TTC549 (cell line): ENCODE measurements around the gene SSBP3.
"Not testable (repeated sequence)": the region's sequence is repeated elsewhere in the genome, so short reads cannot be mapped to it uniquely, and the experiment has no call there.

Experiments
- FAIRE-seq: peaks from 2 replicates; lab custom pipeline; 2012; peaks lifted over from hg19 to GRCh38; lab: Jason Lieb, UNC

Gene SSBP3

DNA sequence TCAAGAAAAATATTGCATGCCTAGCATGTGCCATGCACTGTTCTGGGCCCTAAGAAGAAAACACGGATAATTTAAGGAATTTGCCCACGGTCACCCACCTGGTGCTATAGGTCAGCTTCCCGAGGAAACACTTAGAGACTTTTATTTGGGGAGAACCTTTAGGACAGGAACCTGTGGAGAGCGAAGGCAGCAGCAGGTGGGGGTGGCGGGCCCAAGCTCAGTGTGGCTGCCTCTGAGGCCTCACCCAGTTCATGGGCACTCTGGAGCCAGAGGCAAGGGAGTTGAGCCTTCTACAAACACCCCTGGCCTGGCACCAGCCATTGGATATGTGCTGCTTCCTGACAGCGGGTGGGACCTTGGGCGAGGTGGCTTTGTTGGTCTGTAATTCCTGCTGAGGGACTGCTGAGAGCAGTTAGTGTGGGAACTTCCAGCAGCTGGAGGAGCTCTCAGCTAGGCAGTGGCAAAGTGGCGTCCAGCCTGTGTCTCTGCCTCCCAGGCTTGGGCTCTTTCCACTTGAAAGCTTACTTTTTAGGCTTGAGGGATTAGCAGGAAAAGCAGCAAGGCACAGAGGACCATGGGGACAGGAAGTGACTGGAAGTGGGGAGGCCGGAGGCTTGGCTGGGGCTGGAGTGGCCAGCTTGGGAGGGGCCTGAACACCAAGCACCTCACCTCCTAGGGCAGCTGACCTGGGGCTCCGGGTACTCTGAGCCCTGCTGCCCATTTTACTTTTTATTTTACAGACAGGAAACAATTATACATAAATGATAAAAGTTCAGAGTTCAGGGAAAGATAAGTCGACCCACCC is 187.1 kb downstream of the SSBP3 start:
- FAIRE-seq, result no peak

DNA sequence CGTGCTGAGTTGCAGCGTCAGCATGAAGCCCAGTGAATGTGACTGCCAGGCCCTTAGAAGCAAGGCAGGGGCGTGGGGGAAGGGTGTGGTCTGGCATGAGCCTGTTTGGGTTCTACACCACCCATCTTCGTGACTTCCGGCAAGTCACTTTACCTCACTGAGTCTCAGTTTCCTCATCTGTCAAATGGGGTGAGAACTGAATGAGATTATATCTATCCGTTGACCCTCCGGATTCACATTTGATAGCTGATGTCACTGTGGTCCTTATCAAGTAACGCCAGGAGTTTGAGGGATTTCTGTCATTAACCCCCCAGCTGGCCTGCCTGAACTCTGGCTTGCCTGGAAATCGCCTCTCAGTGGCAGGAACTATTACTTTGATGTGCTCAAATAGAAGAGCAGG is 190.7 kb downstream of the SSBP3 start:
- no peak for FAIRE-seq

DNA sequence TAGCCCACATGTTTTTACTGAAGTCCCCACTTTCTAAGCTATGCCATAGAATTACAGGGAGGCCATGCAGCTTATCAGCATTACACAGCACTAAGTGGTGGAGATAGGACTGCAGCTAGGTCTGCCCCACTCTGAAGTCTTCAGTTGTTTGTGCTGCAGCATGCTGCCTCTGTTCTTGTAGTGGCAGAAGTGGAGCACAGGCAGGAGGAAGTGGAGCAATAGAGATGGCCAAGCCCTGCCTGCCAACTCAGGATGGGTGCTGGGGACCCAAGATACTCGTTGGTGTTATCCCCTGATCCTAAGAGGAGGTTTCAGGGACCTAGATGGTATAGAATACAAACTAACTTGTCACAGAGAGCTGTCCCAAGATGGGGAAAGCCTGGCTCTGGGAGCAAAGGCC is 193.3 kb downstream of the SSBP3 start:
- FAIRE-seq, result no peak

DNA sequence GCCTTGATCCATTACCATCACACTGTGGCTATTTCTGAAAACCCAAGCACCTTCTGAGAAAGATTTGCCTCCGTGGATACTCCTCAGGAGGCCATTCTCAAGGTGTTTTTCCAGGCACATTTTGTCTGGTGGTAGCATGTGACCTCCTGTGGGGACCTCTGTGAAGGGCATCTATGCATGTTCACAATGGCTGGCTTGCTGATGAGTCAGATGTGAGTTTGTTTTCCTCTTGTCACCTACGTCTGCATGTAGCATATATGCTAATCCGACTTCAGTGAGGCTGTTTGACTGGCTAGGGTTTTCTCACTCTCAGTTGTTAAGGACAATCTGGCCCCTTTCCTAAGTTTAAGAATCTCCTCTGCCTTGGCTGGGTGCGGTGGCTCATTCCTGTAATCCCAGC is 198.3 kb downstream of the SSBP3 start:
- FAIRE-seq, result not testable (repeated sequence)

DNA sequence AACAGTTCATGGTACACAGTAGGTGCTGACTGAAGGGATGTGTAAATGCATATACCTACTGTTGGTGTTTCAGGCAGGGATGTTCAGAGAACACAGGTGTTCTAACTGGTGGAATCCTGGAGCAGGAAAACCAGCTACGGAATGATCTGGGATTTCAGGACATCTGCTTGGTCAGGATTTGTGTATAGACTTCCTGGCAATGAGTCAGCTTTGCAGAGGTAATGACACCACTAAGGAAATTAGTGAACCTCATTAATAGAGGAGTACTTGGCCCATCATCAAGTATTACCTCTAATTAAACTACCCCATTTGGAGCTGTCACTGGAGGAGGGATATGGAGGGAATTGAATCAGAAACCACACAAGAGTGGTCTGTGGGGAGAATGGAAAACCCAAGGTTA is 198.9 kb downstream of the SSBP3 start:
- FAIRE-seq, result no peak

DNA sequence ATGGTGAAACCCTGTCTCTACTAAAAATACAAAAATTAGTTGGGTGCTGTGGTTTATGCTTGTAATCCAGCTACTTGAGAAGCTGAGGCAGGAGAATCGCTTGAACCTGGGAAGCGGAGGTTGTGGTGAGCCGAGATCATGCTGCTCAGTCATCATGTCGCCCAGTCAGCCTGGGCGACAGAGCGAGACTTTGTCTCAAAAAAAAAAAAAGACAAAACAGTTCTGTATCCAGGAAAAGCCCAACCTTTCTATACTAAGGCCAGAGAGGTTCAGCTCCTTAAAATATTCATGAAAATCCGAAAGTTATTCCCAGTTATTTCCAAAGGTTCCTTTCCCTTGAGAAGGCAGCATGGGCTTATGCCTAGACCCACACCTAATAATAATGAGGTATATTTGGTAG is 202.0 kb downstream of the SSBP3 start:
- no peak for FAIRE-seq

DNA sequence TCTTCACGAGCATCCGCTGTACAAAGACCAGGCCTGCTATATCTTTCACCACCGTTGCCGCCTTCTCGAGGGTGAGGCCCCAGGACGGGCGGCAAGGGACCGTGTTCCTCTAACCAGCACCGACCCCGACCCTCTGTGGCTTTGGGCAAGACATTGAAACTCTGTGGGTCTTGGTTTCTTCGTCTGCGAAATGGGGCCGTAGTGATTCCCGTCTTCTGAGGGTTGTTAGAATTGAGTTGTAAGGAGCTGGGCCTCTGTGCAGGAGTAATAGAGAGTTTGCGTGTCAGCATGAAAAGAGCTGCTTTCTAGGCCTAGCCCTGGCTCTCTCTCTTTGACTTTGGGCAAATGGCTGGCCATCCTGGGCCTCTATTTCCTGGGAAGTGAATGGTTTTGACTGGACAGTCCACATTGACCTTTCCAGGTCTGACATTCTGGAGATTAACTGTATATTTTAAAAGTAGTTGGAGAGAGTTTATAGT is 205.6 kb downstream of the SSBP3 start:
- FAIRE-seq, result no peak

DNA sequence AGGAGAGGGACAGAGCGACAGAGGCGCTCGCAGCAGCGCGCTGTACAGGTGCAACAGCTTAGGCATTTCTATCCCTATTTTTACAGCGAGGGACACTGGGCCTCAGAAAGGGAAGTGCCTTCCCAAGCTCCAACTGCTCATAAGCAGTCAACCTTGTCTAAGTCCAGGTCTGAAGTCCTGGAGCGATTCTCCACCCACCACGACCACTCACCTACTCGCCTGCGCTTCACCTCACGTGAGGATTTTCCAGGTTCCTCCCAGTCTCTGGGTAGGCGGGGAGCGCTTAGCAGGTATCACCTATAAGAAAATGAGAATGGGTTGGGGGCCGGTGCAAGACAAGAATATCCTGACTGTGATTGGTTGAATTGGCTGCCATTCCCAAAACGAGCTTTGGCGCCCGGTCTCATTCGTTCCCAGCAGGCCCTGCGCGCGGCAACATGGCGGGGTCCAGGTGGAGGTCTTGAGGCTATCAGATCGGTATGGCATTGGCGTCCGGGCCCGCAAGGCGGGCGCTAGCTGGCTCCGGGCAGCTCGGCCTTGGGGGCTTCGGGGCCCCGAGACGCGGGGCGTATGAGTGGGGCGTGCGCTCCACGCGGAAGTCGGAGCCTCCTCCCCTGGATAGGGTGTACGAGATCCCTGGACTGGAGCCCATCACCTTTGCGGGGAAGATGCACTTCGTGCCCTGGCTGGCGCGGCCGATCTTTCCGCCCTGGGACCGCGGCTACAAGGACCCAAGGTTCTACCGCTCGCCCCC is 206.3 kb downstream of the SSBP3 start, which contains the start of the genes CYB5RL and MRPL37:
CYB5RL (minus strand) TSS at position 266 of the 754 bp plus-strand sequence. CDS start 4,414 bp downstream, outside the sequence.
MRPL37 (plus strand) TSS at position 403 of the 754 bp plus-strand sequence; CDS start at position 480, 77 bp downstream.
- peak; percentile 87 for FAIRE-seq

DNA sequence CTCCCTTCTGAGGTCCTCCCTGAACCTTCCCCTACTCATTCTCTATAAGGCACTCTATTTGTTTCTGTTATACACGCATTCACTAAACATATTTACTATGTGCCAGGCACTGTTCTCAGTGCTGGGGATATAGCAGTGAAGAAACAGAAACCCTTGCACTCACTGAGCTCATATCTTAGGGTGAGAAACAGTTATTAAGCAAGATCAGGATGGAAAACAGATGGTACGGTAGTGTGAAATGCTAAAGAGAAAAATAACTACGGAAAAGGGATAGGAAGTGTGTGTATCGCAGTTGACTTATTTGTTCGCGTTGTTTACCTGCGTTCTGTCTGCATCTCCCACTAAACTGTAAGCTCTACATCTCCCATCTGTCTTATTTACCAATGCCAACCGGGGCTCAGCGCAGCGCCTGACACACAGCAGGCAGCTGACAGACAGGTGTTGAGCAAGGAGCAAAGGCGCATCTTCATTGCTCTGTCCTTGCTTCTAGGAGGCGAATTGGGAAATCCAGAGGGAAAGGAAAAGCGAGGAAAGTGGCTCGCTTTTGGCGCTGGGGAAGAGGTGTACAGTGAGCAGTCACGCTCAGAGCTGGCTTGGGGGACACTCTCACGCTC is 206.9 kb downstream of the SSBP3 start:
- FAIRE-seq, result no peak

DNA sequence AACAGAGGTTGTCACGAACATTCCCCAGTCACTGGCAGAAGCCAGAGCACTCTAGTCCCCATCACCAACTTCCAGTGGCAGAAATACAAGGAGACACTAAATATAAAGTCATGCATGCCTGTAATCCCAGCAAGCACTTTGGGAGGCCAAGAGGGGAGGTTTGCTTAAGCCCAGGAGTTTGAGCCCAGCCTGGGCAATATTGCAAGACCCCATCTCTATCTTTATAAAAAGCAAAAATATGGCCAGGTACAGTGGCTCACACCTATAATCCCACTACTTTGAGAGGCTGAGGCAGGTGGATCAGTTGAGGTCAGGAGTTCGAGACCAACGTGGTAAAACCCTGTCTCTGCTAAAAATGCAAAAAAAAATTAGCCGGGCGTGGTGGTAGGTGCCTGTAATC is 212.7 kb downstream of the SSBP3 start:
- FAIRE-seq, result no peak

DNA sequence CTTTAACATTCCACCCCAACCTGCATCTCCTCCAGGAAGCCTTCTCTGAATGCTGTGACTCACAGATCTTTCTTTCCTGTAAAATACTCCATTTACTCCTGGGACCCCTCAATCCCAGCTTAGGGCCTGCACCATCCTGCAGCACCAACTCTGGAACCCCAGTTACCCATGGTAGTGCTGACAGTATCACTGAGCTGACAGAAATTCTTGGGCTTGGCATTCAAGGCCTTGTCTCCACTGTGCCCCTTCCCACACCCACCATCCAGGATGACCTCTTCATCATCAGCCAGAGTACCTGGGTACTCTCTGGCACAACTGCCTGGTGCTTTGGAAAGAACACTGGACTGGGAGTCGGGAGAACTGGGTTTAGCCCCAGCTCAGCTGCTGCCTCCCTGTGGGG is 214.7 kb downstream of the SSBP3 start:
- no peak for FAIRE-seq

DNA sequence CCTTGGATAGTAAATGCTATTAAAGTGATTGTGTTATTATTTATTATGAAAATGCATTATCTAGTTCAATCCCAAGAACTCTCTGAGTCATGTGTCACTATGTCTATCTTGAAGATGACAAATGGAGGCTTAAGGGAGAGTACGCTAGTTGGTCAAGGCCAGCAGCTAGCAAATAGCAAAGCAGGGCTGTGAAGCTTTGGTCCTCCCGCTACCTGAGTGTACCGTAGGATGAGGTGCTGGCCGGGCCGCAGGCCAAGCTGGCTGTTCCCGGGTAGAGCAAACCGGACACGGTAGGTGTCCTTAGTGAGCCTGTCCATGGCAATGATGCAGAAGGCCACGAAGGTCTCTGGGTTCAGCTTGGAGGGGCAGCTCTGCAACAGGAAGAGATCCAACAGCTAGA is 215.7 kb downstream of the SSBP3 start:
- FAIRE-seq, result no peak

DNA sequence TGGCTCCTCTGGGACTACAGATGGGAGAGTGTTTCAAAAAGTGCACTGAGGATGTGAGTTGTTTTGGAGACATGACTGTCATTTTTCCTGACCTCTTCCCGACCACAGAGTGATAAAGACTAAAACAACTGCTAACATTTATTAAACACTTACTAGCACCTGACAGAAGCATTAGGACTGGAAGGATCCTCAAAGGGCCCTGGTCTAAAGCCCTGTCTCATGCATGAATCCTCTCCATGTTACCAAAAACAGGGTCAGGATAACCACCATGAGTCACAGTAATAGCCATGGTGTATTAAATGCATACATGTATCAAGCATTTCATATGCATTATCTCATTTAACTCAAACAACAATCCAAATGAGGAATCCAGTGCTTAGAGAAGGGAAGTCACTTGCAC is 217.9 kb downstream of the SSBP3 start:
- no peak for FAIRE-seq

DNA sequence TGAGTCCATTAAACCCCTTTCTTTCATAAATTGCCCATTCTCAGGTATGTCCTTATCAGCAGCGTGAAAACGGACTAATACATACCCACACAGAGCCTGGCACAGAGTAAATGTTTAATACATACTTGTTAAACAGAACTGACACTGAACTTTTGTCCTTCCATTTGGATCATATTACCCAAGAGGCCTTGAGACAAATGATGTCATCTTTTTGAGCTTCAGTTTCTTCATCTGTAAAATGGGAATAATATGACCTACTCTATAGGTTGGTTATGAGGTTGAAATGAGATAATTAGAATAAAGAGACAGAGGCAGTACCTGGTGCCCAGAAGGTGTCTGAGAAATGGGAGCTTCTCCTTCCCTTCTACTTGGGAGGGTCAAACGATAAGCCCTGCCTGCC is 220.1 kb downstream of the SSBP3 start:
- no peak for FAIRE-seq

DNA sequence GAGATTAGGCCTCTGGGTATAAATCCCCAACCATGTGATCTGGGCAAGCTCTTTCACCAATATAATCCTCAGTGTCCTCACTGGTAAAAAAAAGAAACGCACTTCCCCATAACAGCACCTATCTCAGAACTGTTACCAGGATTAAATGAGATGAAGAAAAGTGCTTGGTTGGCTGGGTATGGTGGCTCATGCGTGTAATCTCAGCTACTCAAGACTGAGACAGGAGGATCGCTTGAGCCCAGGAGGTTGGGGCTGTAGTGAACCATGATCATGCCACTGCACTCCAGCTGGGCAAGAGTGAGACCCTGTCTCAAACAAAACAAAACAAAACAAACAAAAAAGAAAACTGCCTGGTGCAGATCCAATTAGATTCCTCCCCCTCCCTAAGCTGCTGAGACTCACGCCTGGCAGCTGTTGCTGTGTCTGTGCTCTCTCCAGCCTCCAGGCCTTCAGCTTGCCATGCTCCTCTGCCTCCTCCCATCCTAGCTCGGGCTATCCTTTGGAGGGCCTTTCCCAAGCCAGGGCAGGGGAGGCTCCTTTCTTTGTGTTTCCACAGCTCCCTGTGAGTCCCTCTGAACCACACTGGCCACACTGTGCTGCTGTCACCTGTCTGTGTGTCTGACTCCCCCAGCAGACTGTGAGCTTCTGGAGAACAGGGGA is 225.4 kb downstream of the SSBP3 start:
- FAIRE-seq, result no peak

DNA sequence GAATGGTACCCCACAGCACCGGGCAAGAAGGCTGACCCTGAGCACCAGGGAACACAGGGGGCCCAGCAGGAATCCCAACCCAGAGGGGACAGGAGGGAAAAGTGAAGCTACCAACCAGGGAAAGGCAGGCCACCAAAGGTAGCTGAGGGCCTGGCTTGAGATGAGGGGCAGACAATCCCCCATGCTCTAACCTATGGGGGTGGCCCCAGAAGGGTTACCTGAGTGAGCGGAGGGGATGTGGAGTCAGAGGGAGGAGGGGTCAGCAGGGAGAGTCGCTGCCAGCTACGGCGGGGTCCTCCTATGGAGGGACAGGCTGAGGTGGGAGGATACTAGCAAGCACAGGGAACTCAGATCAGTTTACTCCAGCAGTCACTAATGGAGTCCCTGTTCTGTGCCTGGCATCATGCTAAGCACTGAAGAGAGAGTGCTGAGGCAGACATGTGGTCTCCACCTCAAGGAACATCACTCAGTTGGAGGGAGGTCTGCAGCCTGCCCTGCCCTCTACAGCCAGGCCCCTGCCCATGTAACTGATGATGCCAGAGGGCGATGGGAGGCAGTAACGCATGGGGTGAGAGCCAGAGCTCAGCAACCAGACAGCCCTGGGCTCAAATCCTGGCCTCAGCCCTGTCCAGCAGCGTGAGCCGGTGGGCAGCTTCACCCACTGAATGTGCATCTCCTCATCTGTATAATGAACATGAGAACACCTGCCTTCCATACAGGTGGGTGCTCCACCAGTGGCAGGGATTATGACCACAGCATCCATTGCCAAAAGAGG is 227.7 kb downstream of the SSBP3 start:
- FAIRE-seq, result no peak

DNA sequence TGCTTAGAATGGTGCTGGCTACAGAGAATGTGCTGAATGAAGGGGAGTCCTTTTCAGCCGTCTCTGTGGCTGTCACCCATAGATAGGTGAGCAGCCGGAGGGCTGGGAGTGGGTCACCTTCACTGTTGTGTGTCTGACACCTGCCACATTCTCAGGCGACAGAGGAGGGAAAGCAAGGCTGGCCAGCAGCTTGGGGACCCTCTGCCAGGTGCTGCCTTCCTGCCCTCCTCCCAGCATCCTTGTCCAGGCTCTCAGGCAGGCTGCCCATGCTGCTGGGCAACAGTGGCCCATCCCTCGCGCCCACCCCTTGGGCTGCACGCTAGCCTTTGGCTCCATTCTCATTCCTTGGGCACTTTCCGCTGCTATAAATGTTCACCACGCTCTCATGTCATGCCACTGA is 228.5 kb downstream of the SSBP3 start:
- no peak for FAIRE-seq

DNA sequence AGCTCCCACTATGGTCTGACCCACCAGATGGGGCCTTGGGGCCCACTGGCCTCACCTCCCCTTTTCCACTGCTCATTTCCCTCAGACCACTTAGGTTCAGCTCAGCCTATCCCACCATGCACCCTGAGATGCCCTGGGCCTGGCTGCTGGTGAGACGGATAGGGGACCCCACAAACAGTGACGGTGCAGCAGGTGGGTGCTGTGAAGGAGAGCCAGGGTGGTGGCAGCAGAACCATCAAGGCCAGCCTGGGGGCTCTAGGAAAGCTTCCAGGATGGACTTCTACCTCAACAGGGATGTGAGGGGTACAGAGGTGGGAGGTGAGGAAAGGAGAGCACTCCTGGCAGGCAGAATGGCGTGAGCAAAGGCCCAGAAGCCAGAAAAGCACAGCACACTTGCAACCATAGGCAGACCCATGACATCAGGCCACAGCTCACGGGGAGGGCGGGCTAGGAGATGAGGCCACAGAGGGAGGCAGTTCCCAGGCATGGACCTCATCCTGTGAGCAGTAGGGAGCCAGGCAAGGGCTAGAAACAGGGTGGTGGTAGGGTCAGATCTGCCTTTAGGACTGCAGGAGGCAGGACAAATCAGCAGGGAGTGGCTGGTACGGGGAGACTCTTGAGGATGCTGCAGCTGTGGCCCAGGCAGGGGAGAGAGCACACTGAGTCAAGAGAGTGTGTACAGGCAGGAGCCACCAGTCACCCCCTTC is 229.4 kb downstream of the SSBP3 start:
- no peak for FAIRE-seq
